GM12801 (cell line): ENCODE data around the gene PPP1R1B.

Source experiments
- CTCF ChIP-seq: IDR thresholded peaks from one replicate; pipeline ENCODE4 v1.5.1; 2011; ENCODE audit warnings: control low read depth; ENCODE audit not compliant: insufficient read length; ENCODE audit errors: extremely low read depth

Gene PPP1R1B

GRCh38 chr17:39648616-39649366, 22.0 kb downstream of the PPP1R1B start:
- TF ChIP-seq CTCF, result no peak

GRCh38 chr17:39650121-39650579, 23.4 kb downstream of the PPP1R1B start:
- no peak for TF ChIP-seq CTCF

- no peak for TF ChIP-seq CTCF
Measured at GRCh38 chr17:39651923-39652586, 25.3 kb downstream of the PPP1R1B start.

GRCh38 chr17:39652587-39653315, 26.0 kb downstream of the PPP1R1B start:
- no peak for TF ChIP-seq CTCF

- no peak for TF ChIP-seq CTCF
Measured at GRCh38 chr17:39653316-39653661, 26.5 kb downstream of the PPP1R1B start.

GRCh38 chr17:39653662-39654331, 27.0 kb downstream of the PPP1R1B start:
- TF ChIP-seq CTCF, result no peak

GRCh38 chr17:39655105-39655504, 28.4 kb downstream of the PPP1R1B start:
- no peak for TF ChIP-seq CTCF
